ENCODE results near the gene EPB41L2.
"Not testable (repeated sequence)": the region's sequence is repeated elsewhere in the genome, so short reads cannot be mapped to it uniquely, and the experiment has no call there.

The EPB41L2 gene

GRCh38 chr6:131063028-131063763, at the start of gene EPB41L2:
Gene EPB41L2, minus strand, starts transcription at chr6:131063245. Its CDS starts 106,760 bp downstream, at chr6:130956485.
- DNase-seq: peak in 1 of 2 experiments; percentile 35

GRCh38 chr6:131112249-131112648, 49.2 kb upstream of the EPB41L2 start:
- no peak for DNase-seq

GRCh38 chr6:131107151-131107550, 44.1 kb upstream of the EPB41L2 start:
- DNase-seq: no peak

- DNase-seq: no peak
These were observed 40.9 kb upstream of the EPB41L2 start for GRCh38 chr6:131103901-131104300.

- no peak for DNase-seq
These were observed 40.3 kb upstream of the EPB41L2 start for GRCh38 chr6:131103296-131103695.

GRCh38 chr6:131101911-131102680, 39.1 kb upstream of the EPB41L2 start:
- no peak for DNase-seq

- DNase-seq: no peak
These were observed 33.7 kb upstream of the EPB41L2 start for GRCh38 chr6:131096786-131097185.

GRCh38 chr6:131093334-131093733, 30.3 kb upstream of the EPB41L2 start:
- DNase-seq: no peak

GRCh38 chr6:131091944-131092343, 28.9 kb upstream of the EPB41L2 start:
- not testable (repeated sequence) for DNase-seq

- DNase-seq: not testable (repeated sequence)
These were observed 27.3 kb upstream of the EPB41L2 start for GRCh38 chr6:131090339-131090738.

- no peak for DNase-seq
These were observed 21.9 kb upstream of the EPB41L2 start for GRCh38 chr6:131084982-131085381.

GRCh38 chr6:131083687-131084086, 20.6 kb upstream of the EPB41L2 start:
- DNase-seq: no peak

- DNase-seq: no peak
These were observed 19.3 kb upstream of the EPB41L2 start for GRCh38 chr6:131082335-131082734.

GRCh38 chr6:131080084-131080483, 17.0 kb upstream of the EPB41L2 start:
- no peak for DNase-seq

- no peak for DNase-seq
These were observed 10.5 kb upstream of the EPB41L2 start for GRCh38 chr6:131073577-131073976.

- no peak for DNase-seq
These were observed 7.0 kb upstream of the EPB41L2 start for GRCh38 chr6:131070061-131070460.

- no peak for DNase-seq
These were observed 5.1 kb upstream of the EPB41L2 start for GRCh38 chr6:131068165-131068564.

- no peak for DNase-seq
These were observed 4.5 kb upstream of the EPB41L2 start for GRCh38 chr6:131067521-131067920.

GRCh38 chr6:131065824-131066171, 2.8 kb upstream of the EPB41L2 start:
- no peak for DNase-seq

GRCh38 chr6:131065112-131065823, 2.2 kb upstream of the EPB41L2 start:
- DNase-seq: no peak

- no peak for DNase-seq
These were observed 773 bp upstream of the EPB41L2 start for GRCh38 chr6:131063764-131064272.

GRCh38 chr6:131062241-131063027, 611 bp downstream of the EPB41L2 start:
- DNase-seq: no peak

- no peak for DNase-seq
These were observed 1.3 kb downstream of the EPB41L2 start for GRCh38 chr6:131061751-131062119.
